GM18511 (cell line): ENCODE results near the gene PRSS23.
A peak's percentile ranks its signal among the peaks of the same experiment; 100 is the strongest.

ENCODE experiments used
- ATAC-seq: cut with Tn5 transposase; IDR thresholded peaks from one replicate; pipeline ENCODE4 v1.9.1; 2021; ENCODE audit warnings: mild to moderate bottlenecking, moderate library complexity; ENCODE audit not compliant: unreplicated experiment

PRSS23 gene

GRCh38 chr11:86790195-86790725 lies 10.1 kb upstream of the PRSS23 start:
- no peak for ATAC-seq

GRCh38 chr11:86790867-86791849 lies 9.2 kb upstream of the PRSS23 start:
- ATAC-seq = no peak

GRCh38 chr11:86792150-86792549 lies 8.2 kb upstream of the PRSS23 start:
- ATAC-seq = no peak

- no peak for ATAC-seq
These were observed 7.0 kb upstream of the PRSS23 start for GRCh38 chr11:86793307-86793706.

- ATAC-seq = no peak
These were observed 4.8 kb upstream of the PRSS23 start for GRCh38 chr11:86795511-86795910.

GRCh38 chr11:86795949-86796348 lies 4.4 kb upstream of the PRSS23 start:
- ATAC-seq = no peak

GRCh38 chr11:86797133-86797532 lies 3.2 kb upstream of the PRSS23 start:
- ATAC-seq = no peak

- ATAC-seq = no peak
These were observed 1.4 kb upstream of the PRSS23 start for GRCh38 chr11:86798988-86799387.

- ATAC-seq = no peak
These were observed 664 bp upstream of the PRSS23 start for GRCh38 chr11:86799680-86800075.

GRCh38 chr11:86800960-86801272 lies 574 bp downstream of the PRSS23 start:
- ATAC-seq = no peak

GRCh38 chr11:86801364-86801763 lies 1.0 kb downstream of the PRSS23 start:
- ATAC-seq = no peak

- no peak for ATAC-seq
These were observed 1.8 kb downstream of the PRSS23 start for GRCh38 chr11:86802146-86802545.

- peak; percentile 40 for ATAC-seq
These were observed 2.3 kb downstream of the PRSS23 start for GRCh38 chr11:86802601-86803051.

GRCh38 chr11:86803136-86804045 lies 3.0 kb downstream of the PRSS23 start:
- no peak for ATAC-seq

- ATAC-seq = no peak
These were observed 4.6 kb downstream of the PRSS23 start for GRCh38 chr11:86804951-86805350.

GRCh38 chr11:86805873-86806310 lies 5.5 kb downstream of the PRSS23 start:
- peak; percentile 98 for ATAC-seq

- no peak for ATAC-seq
These were observed 6.6 kb downstream of the PRSS23 start for GRCh38 chr11:86806903-86807302.

- no peak for ATAC-seq
These were observed 7.0 kb downstream of the PRSS23 start for GRCh38 chr11:86807360-86807759.

- no peak for ATAC-seq
These were observed 9.2 kb downstream of the PRSS23 start for GRCh38 chr11:86809561-86809960.

- ATAC-seq = no peak
These were observed 9.9 kb downstream of the PRSS23 start for GRCh38 chr11:86810288-86810687.

GRCh38 chr11:86811637-86812321 lies 11.4 kb downstream of the PRSS23 start:
- no peak for ATAC-seq
